ENCODE results near the gene HPSE. TPM values are rescaled to one million over a fixed set of nuclear protein-coding genes. Genes with fewer than 3 reads are reported as not detected.

Gene HPSE
- total and polyA plus RNA-seq, 2 of the 13 experiments (the other 11 are each of a cell fraction or from before 2014, with no cell fraction given), result not detected

DNA sequence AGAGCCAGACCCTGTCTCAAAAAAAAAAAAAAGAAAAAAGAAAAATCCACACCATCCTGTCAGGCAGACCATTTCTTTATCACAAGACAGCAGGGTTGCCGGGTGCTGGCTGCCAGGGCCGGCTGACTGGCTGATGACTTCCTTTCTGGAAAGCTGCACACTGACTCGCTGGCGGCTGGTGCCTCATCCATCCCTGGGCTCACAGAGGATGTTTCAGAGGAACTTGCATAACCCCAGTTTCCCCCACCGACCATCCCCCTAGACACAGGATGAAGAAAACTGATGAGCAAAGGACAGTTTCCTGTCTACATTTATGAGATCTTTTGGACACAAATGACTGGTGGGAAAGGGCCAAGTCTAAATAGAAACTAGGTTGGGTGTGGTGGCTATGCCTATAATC is 14.1 kb downstream of the HPSE start:
- H3K79me2 ChIP-seq (ENCODE audit: insufficient read depth, low read length), result no peaks in the 10 kb centered on the region
- CTCF ChIA-PET (ENCODE audit: low intra/inter-chr PET ratio, low total read pairs), result no interaction called here
- WGBS (ENCODE audit: low lambda C conversion rate), result 36% methylated on average over 5 of the region's 5 CpGs

More for the DNA sequence above, 14.1 kb downstream of the HPSE start:
- POLR2A ChIA-PET, result no interaction called here
- no peak overlapping the region for H3K4me2 ChIP-seq (ENCODE audit: low read depth, low read length)
- no peak for DNase-seq (ENCODE audit: low spot score)
- TF ChIP-seq ZNF619 (CRISPR knock-in tag; IDR thresholded peaks at IDR 0.05) (no peak), CC2D1A (CRISPR knock-in tag; IDR thresholded peaks at IDR 0.05) (no peak), ZIK1 (CRISPR knock-in tag; IDR thresholded peaks at IDR 0.05; ENCODE audit: borderline replicate concordance, low read depth) (no peak), PHF8 (CRISPR knock-in tag; IDR thresholded peaks at IDR 0.05) (no peak), ZSCAN9 (CRISPR knock-in tag; IDR thresholded peaks at IDR 0.05; ENCODE audit: borderline replicate concordance) (no peak), EP300 (IDR thresholded peaks at IDR 0.05; ENCODE audit: low read depth in 2 of 2, low read length in 2 of 2) (no peak), EP300 (CRISPR knock-in tag; IDR thresholded peaks at IDR 0.05; ENCODE audit: borderline replicate concordance) (no peak), JUNB (CRISPR knock-in tag; IDR thresholded peaks at IDR 0.05; ENCODE audit: borderline replicate concordance) (no peak), KDM1A (CRISPR knock-in tag; IDR thresholded peaks at IDR 0.05) (no peak), ZHX1 (CRISPR knock-in tag; IDR thresholded peaks at IDR 0.05; ENCODE audit: low read depth) (no peak), MIXL1 (CRISPR knock-in tag; IDR thresholded peaks at IDR 0.05) (no peak), RAD51 (IDR thresholded peaks at IDR 0.05; ENCODE audit: borderline replicate concordance) (no peak), ZNF251 (CRISPR knock-in tag; IDR thresholded peaks at IDR 0.05) (no peak), ISL2 (CRISPR knock-in tag; IDR thresholded peaks at IDR 0.05) (no peak), ZNF543 (CRISPR knock-in tag; IDR thresholded peaks at IDR 0.05) (no peak)
- TF ChIP-seq, protein P1, sequence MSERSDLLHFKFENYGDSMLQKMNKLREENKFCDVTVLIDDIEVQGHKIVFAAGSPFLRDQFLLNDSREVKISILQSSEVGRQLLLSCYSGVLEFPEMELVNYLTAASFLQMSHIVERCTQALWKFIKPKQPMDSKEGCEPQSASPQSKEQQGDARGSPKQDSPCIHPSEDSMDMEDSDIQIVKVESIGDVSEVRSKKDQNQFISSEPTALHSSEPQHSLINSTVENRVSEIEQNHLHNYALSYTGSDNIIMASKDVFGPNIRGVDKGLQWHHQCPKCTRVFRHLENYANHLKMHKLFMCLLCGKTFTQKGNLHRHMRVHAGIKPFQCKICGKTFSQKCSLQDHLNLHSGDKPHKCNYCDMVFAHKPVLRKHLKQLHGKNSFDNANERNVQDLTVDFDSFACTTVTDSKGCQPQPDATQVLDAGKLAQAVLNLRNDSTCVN (CRISPR knock-in tag; IDR thresholded peaks at IDR 0.05; ENCODE audit: borderline replicate concordance), result no peak
- TF ChIP-seq, protein P2, sequence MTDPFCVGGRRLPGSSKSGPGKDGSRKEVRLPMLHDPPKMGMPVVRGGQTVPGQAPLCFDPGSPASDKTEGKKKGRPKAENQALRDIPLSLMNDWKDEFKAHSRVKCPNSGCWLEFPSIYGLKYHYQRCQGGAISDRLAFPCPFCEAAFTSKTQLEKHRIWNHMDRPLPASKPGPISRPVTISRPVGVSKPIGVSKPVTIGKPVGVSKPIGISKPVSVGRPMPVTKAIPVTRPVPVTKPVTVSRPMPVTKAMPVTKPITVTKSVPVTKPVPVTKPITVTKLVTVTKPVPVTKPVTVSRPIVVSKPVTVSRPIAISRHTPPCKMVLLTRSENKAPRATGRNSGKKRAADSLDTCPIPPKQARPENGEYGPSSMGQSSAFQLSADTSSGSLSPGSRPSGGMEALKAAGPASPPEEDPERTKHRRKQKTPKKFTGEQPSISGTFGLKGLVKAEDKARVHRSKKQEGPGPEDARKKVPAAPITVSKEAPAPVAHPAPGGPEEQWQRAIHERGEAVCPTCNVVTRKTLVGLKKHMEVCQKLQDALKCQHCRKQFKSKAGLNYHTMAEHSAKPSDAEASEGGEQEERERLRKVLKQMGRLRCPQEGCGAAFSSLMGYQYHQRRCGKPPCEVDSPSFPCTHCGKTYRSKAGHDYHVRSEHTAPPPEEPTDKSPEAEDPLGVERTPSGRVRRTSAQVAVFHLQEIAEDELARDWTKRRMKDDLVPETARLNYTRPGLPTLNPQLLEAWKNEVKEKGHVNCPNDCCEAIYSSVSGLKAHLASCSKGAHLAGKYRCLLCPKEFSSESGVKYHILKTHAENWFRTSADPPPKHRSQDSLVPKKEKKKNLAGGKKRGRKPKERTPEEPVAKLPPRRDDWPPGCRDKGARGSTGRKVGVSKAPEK (CRISPR knock-in tag; IDR thresholded peaks at IDR 0.05; ENCODE audit: borderline replicate concordance), result no peak
- no peaks in the 10 kb centered on the region for H4K20me1 ChIP-seq (ENCODE audit: insufficient read depth, low read length)
- no TSS peak for BruUV-seq (replicated peaks)
- H3K4me1 ChIP-seq (ENCODE audit: insufficient read depth, low read length), result peaks cover 19% of the 10 kb centered on the region
- in situ Hi-C loops (cut with HindIII; ENCODE audit: extremely low pct_ligation_motif_present, low pct_unique_long_range_greater_than_20kb) (no loop called here), intact Hi-C loops (cut with micrococcal nuclease; ENCODE audit: unreplicated experiment) (no loop called here)
- no peaks in the 10 kb centered on the region for H3K36me3 ChIP-seq (replicated peaks in 1 of 2; ENCODE audit: control insufficient read depth in 1 of 2, insufficient read depth in 2 of 2, low read length in 2 of 2)
- no peak for ATAC-seq
- H3K9ac ChIP-seq (ENCODE audit: insufficient read depth, low read depth, low read length), result no peak overlapping the region
- no peak overlapping the region for H3K27ac ChIP-seq (ENCODE audit: extremely low read length, insufficient read depth, low read length)
- no peak overlapping the region for H3K4me3 ChIP-seq (replicated peaks in 1 of 3; ENCODE audit: insufficient read depth in 1 of 3, low read depth in 2 of 3, low read length in 3 of 3)
- no peak for FAIRE-seq
- H2AFZ ChIP-seq (ENCODE audit: low read length), result no peak overlapping the region
- no peaks in the 10 kb centered on the region for H3K27me3 ChIP-seq (ENCODE audit: control insufficient read depth in 1 of 2, insufficient read depth in 2 of 2, low read length in 2 of 2)
- H3K9me3 ChIP-seq (ENCODE audit: low read length), result no peaks in the 10 kb centered on the region

Data from HepG2 (cell line).